Smooth muscle cell (in vitro differentiated cells): ENCODE data around the gene FADS1. TPM values are rescaled to one million over a fixed set of nuclear protein-coding genes. Genes with fewer than 3 reads are reported as not detected.

Experiments used
- DNase-seq: peaks from one replicate; lab custom pipeline; 2025; ENCODE audit not compliant: unreplicated experiment; lab: John Stamatoyannopoulos, UW
- H2AFZ ChIP-seq: fragments of 200-600 bp; sonication (generic); 2 replicates; pipeline ENCODE4 v1.6.0; 2016; ENCODE audit warnings: antibody characterized with exemption, low read depth, mild to moderate bottlenecking
- H3F3A ChIP-seq: fragments of 200-600 bp; sonication (generic); 2 replicates; pipeline ENCODE4 v1.6.0; 2017; ENCODE audit warnings: antibody characterized with exemption, low read depth
- H3K27ac ChIP-seq: fragments of 200-600 bp; sonication (generic); 2 replicates; pipeline ENCODE4 v1.5.1; 2016; ENCODE audit warnings: low read depth, mild to moderate bottlenecking
- H3K27me3 ChIP-seq: fragments of 200-600 bp; sonication (generic); 2 replicates; pipeline ENCODE4 v1.6.1; 2016; ENCODE audit warnings: low read depth, mild to moderate bottlenecking
- H3K36me3 ChIP-seq: fragments of 200-600 bp; sonication (generic); 2 replicates; pipeline ENCODE4 v1.5.1; 2016; ENCODE audit warnings: low read depth
- H3K4me1 ChIP-seq: fragments of 200-600 bp; sonication (generic); 2 replicates; pipeline ENCODE4 v1.5.1; 2016; ENCODE audit warnings: low read depth
- H3K4me2 ChIP-seq: fragments of 200-600 bp; sonication (generic); 2 replicates; pipeline ENCODE4 v1.6.0; 2016; ENCODE audit warnings: mild to moderate bottlenecking
- H3K4me3 ChIP-seq: fragments of 200-600 bp; sonication (generic); 2 replicates; pipeline ENCODE4 v1.5.1; 2016; ENCODE audit warnings: mild to moderate bottlenecking
- H3K79me2 ChIP-seq: fragments of 200-600 bp; sonication (generic); 2 replicates; pipeline ENCODE4 v1.6.0; 2016; ENCODE audit warnings: low read depth, mild to moderate bottlenecking
- H3K9ac ChIP-seq: fragments of 200-600 bp; sonication (generic); 2 replicates; pipeline ENCODE4 v1.6.0; 2016; ENCODE audit warnings: low read depth
- H3K9me3 ChIP-seq: fragments of 200-600 bp; sonication (generic); replicated peaks from 2 replicates; pipeline ENCODE4 v1.5.1; 2016; ENCODE audit warnings: low read depth
- H4K20me1 ChIP-seq: fragments of 200-600 bp; sonication (generic); 2 replicates; pipeline ENCODE4 v1.6.0; 2016; ENCODE audit warnings: low read depth
- CTCF ChIP-seq: fragments of 200-600 bp; sonication (generic); IDR thresholded peaks from 2 replicates; pipeline ENCODE4 v1.5.1; 2017; ENCODE audit warnings: borderline replicate concordance, mild to moderate bottlenecking, antibody characterized with exemption; ENCODE audit not compliant: insufficient read depth, poor library complexity, severe bottlenecking
- WGBS: methylation state at CpG from one replicate; pipeline ENCODE4 v1.1.7; 2016; ENCODE audit warnings: low lambda C conversion rate; 5-methylcytosine and 5-hydroxymethylcytosine counted together
- polyA plus RNA-seq: library from polyadenylated mRNA; unstranded; fragments of >200 nt; fragmentation: Nextera tagmentation; extraction: Ambion mirVana; gene quantifications from 2 replicates; pipeline ENCODE4 v1.2.1, GENCODE V29; 2016
- total RNA-seq: library from RNA; depleted of rRNA; stranded (reverse); fragments of >200 nt; gene quantifications from 2 replicates; pipeline ENCODE4 v1.2.3, GENCODE V29; 2014

Gene FADS1
- total and polyA plus RNA-seq, 2 experiments from 2014 or later, result 122 to 266 TPM

GRCh38 chr11:61838921-61839320 is 22.1 kb upstream of the FADS1 start:
- Histone ChIP-seq H4K20me1 (peaks cover 95% of the 10 kb centered on the region), H3K4me2 (no peak overlapping the region), H3K27ac (no peak overlapping the region), H3K79me2 (peaks cover 58% of the 10 kb centered on the region), H2AFZ (no peak overlapping the region), H3K9me3 (no peaks in the 10 kb centered on the region), H3K4me3 (no peak overlapping the region), H3K4me1 (peaks cover 6% of the 10 kb centered on the region), H3K9ac (no peak overlapping the region), H3F3A (peaks cover 10% of the 10 kb centered on the region), H3K36me3 (peaks cover 11% of the 10 kb centered on the region), H3K27me3 (no peaks in the 10 kb centered on the region)
- WGBS, result 94% methylated on average over 10 of the region's 10 CpGs
- TF ChIP-seq CTCF, result no peak
- no peak for DNase-seq

- no peak overlapping the region for H2AFZ ChIP-seq
- peaks cover 11% of the 10 kb centered on the region for H3F3A ChIP-seq
- 95% methylated on average over 5 of the region's 5 CpGs for WGBS
- no peaks in the 10 kb centered on the region for H3K9me3 ChIP-seq
- no peak for TF ChIP-seq CTCF
- no peak overlapping the region for H3K9ac ChIP-seq
- peaks cover 9% of the 10 kb centered on the region for H3K4me1 ChIP-seq
- H4K20me1 ChIP-seq, result peaks cover 95% of the 10 kb centered on the region
- H3K36me3 ChIP-seq, result peaks cover 8% of the 10 kb centered on the region
- H3K4me3 ChIP-seq, result no peak overlapping the region
- no peaks in the 10 kb centered on the region for H3K27me3 ChIP-seq
- H3K4me2 ChIP-seq, result no peak overlapping the region
- peaks cover 58% of the 10 kb centered on the region for H3K79me2 ChIP-seq
- no peak overlapping the region for H3K27ac ChIP-seq
- DNase-seq, result no peak
Observed at GRCh38 chr11:61838501-61838900, 21.7 kb upstream of the FADS1 start.

- peaks cover 9% of the 10 kb centered on the region for H3K4me1 ChIP-seq
- H3K9me3 ChIP-seq, result no peaks in the 10 kb centered on the region
- H3K27me3 ChIP-seq, result no peaks in the 10 kb centered on the region
- no peak overlapping the region for H2AFZ ChIP-seq
- WGBS, result 95% methylated on average over 15 of the region's 15 CpGs
- no peak overlapping the region for H3K27ac ChIP-seq
- no peak overlapping the region for H3K9ac ChIP-seq
- peaks cover 8% of the 10 kb centered on the region for H3K36me3 ChIP-seq
- H4K20me1 ChIP-seq, result peaks cover 96% of the 10 kb centered on the region
- no peak for TF ChIP-seq CTCF
- peaks cover 14% of the 10 kb centered on the region for H3F3A ChIP-seq
- H3K4me3 ChIP-seq, result no peak overlapping the region
- DNase-seq, result no peak
- peaks cover 63% of the 10 kb centered on the region for H3K79me2 ChIP-seq
- H3K4me2 ChIP-seq, result no peak overlapping the region
Observed at GRCh38 chr11:61837411-61838005, 20.7 kb upstream of the FADS1 start.

- Histone ChIP-seq H3K36me3 (no peaks in the 10 kb centered on the region), H3K4me1 (peaks cover 12% of the 10 kb centered on the region), H2AFZ (no peak overlapping the region), H3K79me2 (peaks cover 75% of the 10 kb centered on the region), H3K9ac (no peak overlapping the region), H3K27me3 (no peaks in the 10 kb centered on the region), H3K4me3 (no peak overlapping the region), H3K27ac (no peak overlapping the region), H3F3A (peaks cover 20% of the 10 kb centered on the region), H3K4me2 (no peak overlapping the region), H4K20me1 (peaks cover 97% of the 10 kb centered on the region), H3K9me3 (no peaks in the 10 kb centered on the region)
- WGBS, result 97% methylated on average over 8 of the region's 8 CpGs
- DNase-seq, result no peak
- TF ChIP-seq CTCF, result no peak
Observed at GRCh38 chr11:61836193-61836592, 19.4 kb upstream of the FADS1 start.
